GM12873 (cell line): ENCODE measurements around the gene HCFC1R1.

Source experiments
- CTCF ChIP-seq: IDR thresholded peaks from 2 replicates; pipeline ENCODE4 v1.5.1; 2012; ENCODE audit warnings: low read depth, mild to moderate bottlenecking, moderate library complexity, low read length, control low read depth; ENCODE audit not compliant: insufficient read depth; ENCODE audit errors: missing control alignments

HCFC1R1 gene

GRCh38 chr16:3058139-3059030, 34.6 kb upstream of the HCFC1R1 start:
- peak; percentile 51 for TF ChIP-seq CTCF

- TF ChIP-seq CTCF, result no peak
These were observed 33.7 kb upstream of the HCFC1R1 start for GRCh38 chr16:3057181-3058138.

- no peak for TF ChIP-seq CTCF
These were observed 32.8 kb upstream of the HCFC1R1 start for GRCh38 chr16:3056336-3057180.

- no peak for TF ChIP-seq CTCF
These were observed 31.4 kb upstream of the HCFC1R1 start for GRCh38 chr16:3054965-3055733.

GRCh38 chr16:3051494-3051893, 27.8 kb upstream of the HCFC1R1 start:
- TF ChIP-seq CTCF, result no peak

GRCh38 chr16:3051009-3051408, 27.3 kb upstream of the HCFC1R1 start:
- no peak for TF ChIP-seq CTCF
